Gastrocnemius medialis (tissue), 4 donors: Measurements from ENCODE around the gene LIMCH1.

ENCODE experiments used
- CTCF ChIP-seq, 5 experiments: fragments of 450-650 bp in 3 of 5; fragments of 200-600 bp in 2 of 5; sonication (generic) in 2 of 5; IDR thresholded peaks in 4 of 5; conservative IDR thresholded peaks in 1 of 5; 1 replicate in 4 of 5; 2 replicates in 1 of 5; pipeline ENCODE4 v1.5.1; 2016 to 2019; ENCODE audit warnings: antibody characterized with exemption in 5 of 5, mild to moderate bottlenecking in 3 of 5, moderate library complexity in 3 of 5
- POLR2A ChIP-seq, 2 donors: fragments of 450-650 bp; IDR thresholded peaks; one replicate each; pipeline ENCODE4 v1.6.1; 2017; ENCODE audit warnings: antibody characterized with exemption in 2 of 2, mild to moderate bottlenecking in 2 of 2, moderate library complexity in 2 of 2

- TF ChIP-seq CTCF (IDR thresholded peaks at IDR 0.05 in 4 of 5, conservative IDR thresholded peaks at IDR 0.05 in 1 of 5) (no peak), POLR2A (IDR thresholded peaks at IDR 0.05) (no peak)
Measured at GRCh38 chr4:41599192-41599786, 61.3 kb downstream of the LIMCH1 start.
